ENCODE data around the gene TFDP1.

- TF ChIP-seq POLR2AphosphoS5 (IDR thresholded peaks at IDR 0.05): no peak
- TF ChIP-seq, protein P1, sequence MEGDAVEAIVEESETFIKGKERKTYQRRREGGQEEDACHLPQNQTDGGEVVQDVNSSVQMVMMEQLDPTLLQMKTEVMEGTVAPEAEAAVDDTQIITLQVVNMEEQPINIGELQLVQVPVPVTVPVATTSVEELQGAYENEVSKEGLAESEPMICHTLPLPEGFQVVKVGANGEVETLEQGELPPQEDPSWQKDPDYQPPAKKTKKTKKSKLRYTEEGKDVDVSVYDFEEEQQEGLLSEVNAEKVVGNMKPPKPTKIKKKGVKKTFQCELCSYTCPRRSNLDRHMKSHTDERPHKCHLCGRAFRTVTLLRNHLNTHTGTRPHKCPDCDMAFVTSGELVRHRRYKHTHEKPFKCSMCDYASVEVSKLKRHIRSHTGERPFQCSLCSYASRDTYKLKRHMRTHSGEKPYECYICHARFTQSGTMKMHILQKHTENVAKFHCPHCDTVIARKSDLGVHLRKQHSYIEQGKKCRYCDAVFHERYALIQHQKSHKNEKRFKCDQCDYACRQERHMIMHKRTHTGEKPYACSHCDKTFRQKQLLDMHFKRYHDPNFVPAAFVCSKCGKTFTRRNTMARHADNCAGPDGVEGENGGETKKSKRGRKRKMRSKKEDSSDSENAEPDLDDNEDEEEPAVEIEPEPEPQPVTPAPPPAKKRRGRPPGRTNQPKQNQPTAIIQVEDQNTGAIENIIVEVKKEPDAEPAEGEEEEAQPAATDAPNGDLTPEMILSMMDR (IDR thresholded peaks at IDR 0.05): no peak
Observed at GRCh38 chr13:113553511-113554332, 30.8 kb upstream of the TFDP1 start.

Measured in gastroesophageal sphincter (tissue), 3 donors.